HG02763 (cell line): ENCODE data around the gene ABL2.

ENCODE experiments used
- ATAC-seq: cut with Tn5 transposase; IDR thresholded peaks from one replicate; pipeline ENCODE4 v1.9.1; 2021; ENCODE audit warnings: mild to moderate bottlenecking, moderate library complexity; ENCODE audit not compliant: unreplicated experiment

The ABL2 gene

DNA sequence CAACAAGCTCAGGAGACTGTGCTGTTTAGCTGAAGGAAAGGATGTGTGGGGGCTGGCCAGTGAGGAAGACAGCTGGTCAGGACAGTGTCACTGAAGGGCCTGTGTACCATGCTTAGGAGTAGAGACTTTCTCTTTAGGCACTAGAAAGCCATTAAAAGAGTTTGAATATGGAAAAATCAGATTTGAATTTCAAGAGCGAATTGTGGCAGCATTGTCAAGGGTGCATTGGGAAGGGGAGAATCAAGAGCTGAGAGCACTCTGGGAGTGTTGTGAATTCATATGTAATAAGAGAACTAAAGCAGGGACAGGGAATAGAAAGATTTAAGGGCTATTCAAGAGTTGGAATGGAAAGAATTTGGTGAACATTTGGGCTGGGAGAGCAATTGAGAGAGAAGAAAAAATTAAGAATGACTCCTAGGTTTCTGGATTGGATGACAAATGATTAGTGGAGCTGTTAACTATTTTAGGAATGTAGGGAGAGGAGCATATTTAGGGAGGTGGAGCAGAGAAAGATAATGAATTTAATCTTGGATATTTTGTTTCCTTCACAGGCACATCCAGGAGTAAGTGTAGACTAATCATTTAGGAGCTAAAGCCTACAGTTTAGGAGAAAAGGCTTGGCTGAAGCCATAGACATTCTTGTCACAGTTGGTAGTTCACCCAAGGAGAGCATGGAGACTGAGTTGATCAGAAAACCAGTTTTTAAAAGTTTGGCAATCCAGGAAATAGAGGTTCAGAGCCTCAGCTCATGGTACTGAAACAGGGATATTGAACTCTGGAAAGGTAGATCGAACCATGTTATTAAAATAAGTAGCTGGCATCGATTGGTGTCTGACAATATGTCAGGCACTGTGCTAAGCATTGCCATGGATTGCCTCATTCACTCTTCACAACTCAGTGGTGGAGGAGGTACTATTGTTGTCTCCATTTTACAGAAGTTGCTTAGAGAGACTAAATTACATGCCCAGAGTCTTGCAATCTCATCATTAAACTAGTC is 170.7 kb downstream of the ABL2 start:
- ATAC-seq, result no peak

DNA sequence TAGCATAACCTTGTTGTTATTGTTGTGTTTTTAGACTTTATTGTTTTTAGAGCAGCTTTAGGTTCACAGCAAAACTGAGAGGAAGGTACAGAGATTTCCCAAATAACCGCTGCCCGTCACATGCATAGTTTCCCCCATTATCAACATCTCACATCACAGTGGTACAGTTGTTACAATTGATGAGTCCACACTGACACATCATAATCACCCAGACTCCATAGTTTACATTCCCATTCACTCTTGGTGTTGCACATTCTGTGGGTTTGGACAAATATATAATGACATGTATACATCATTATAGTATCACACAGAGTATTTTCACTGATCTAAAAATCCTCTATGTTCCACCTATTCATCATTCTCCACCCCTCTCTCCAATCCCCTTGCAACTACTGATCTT is 173.5 kb downstream of the ABL2 start:
- no peak for ATAC-seq

DNA sequence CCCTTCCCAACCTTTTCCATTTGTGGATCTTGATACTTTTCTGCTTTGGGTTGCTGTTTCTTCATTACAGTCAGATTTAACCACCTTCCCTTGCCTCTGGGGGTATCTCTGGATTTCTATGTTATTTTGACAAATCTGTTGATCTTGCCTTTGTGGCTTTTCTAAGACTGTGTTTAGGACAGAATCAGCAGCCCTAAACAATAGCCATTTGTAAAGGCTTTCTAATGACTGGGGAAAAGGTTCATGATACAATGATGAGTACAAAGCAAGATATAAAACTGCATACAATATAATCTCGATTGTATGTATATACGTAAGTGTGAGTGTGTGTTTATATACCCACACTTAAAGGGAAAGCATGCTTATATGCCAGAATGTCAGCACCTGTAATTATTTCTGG is 176.0 kb downstream of the ABL2 start:
- ATAC-seq, result no peak

DNA sequence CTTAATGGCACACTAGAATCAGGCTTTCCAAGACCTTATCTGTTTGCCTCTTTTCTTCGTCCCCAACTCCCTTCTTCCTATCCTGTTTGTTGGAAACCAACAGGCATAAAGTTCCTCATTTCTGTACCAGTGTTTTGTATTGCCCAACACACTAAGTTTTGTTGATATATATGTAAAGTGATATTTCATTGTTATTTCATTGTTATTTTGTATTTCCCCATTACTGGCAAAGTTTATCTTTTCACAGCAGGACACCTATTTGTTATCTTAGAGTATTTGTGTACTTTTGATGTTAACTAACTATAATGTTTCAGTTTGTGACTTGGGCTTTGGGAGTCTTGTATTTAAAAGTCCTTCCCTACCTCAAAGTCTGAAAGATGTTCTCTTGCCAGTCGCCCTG is 176.7 kb downstream of the ABL2 start:
- ATAC-seq, result no peak
